Endothelial cell of umbilical vein (primary cell): Measurements from ENCODE around the gene CIAPIN1. TPM values are rescaled to one million over a fixed set of nuclear protein-coding genes. Genes with fewer than 3 reads are reported as not detected.

Experiments
- BruUV-seq: library from RNA; stranded (reverse); fragments of 400-500 nt; replicated peaks from 2 replicates; lab custom pipeline; 2021; lab: Mats Ljungman, UMichigan
- CTCF ChIA-PET: fragments of 300-600, 350-600 bp; sonication (Branson Sonifier 250); formaldehyde crosslinking; loops from one replicate; lab custom pipeline; 2021; ENCODE audit warnings: antibody characterized with exemption, inconsistent platforms; lab: Charles Lee
- POLR2A ChIA-PET: fragments of 300-600, 350-600 bp; sonication (Branson Sonifier 250); formaldehyde crosslinking; loops from one replicate; lab custom pipeline; 2021; ENCODE audit warnings: antibody characterized with exemption, inconsistent platforms; lab: Charles Lee
- DNase-seq: peaks from one replicate; pipeline ENCODE4 v3.0.0-alpha.2; 2011; ENCODE audit warnings: low read depth, low spot score
- FAIRE-seq: peaks from 2 replicates; lab custom pipeline; 2011; peaks lifted over from hg19 to GRCh38; lab: Jason Lieb, UNC
- H2AFZ ChIP-seq: 2 replicates; pipeline ENCODE4 v1.6.0; 2012; ENCODE audit warnings: low read depth, low read length, control low read depth, inconsistent platforms
- H3K27ac ChIP-seq: 2 replicates; pipeline ENCODE4 v1.5.1; 2011; ENCODE audit warnings: low read depth, mild to moderate bottlenecking, control low read depth, low read length, moderate library complexity; ENCODE audit not compliant: insufficient read depth
- H3K27me3 ChIP-seq, 2 experiments: 2 replicates each; pipeline versions ENCODE4 v1.6.0 to v1.6.1; 2011; ENCODE audit warnings: low read length in 2 of 2, mixed read lengths in 1 of 2; ENCODE audit not compliant: control insufficient read depth in 2 of 2, insufficient read depth in 2 of 2
- H3K36me3 ChIP-seq, 2 experiments: 2 replicates in 1 of 2; 3 replicates in 1 of 2; pipeline ENCODE4 v1.5.1; 2011; ENCODE audit warnings: low read length in 2 of 2, mild to moderate bottlenecking in 1 of 2, moderate library complexity in 1 of 2; ENCODE audit not compliant: control insufficient read depth in 2 of 2, insufficient read depth in 2 of 2; ENCODE audit errors: extremely low read depth in 1 of 2
- H3K4me1 ChIP-seq: 3 replicates; pipeline ENCODE4 v1.5.1; 2011; ENCODE audit warnings: mild to moderate bottlenecking, low read length; ENCODE audit not compliant: control insufficient read depth, insufficient read depth; ENCODE audit errors: extremely low read depth
- H3K4me2 ChIP-seq: 2 replicates; pipeline ENCODE4 v1.6.1; 2011; ENCODE audit warnings: low read length, control low read depth, mixed read lengths; ENCODE audit not compliant: insufficient read depth
- H3K4me3 ChIP-seq, 3 experiments: fragments of 200-600 bp in 1 of 3; sonication (generic), shearing (Covaris generic) in 1 of 3; replicated peaks in 1 of 3; 2 replicates each; pipeline ENCODE4 v1.5.1; 2011 to 2016; ENCODE audit warnings: control low read depth in 3 of 3, low read length in 3 of 3, mild to moderate bottlenecking in 2 of 3, inconsistent platforms in 1 of 3, low read depth in 1 of 3, moderate library complexity in 1 of 3; ENCODE audit not compliant: insufficient read depth in 1 of 3
- H3K79me2 ChIP-seq: 2 replicates; pipeline ENCODE4 v1.6.0; 2012; ENCODE audit warnings: low read length, inconsistent platforms; ENCODE audit not compliant: control insufficient read depth, insufficient read depth
- H3K9ac ChIP-seq: replicated peaks from 2 replicates; pipeline ENCODE3; 2011; ENCODE audit warnings: low read length, control low read depth; ENCODE audit not compliant: insufficient read depth; ENCODE audit errors: extremely low read depth
- H3K9me1 ChIP-seq: replicated peaks from 3 replicates; pipeline ENCODE4 v1.6.0; 2011; ENCODE audit warnings: mild to moderate bottlenecking, low read length; ENCODE audit not compliant: control insufficient read depth, insufficient read depth; ENCODE audit errors: extremely low read depth
- H3K9me3 ChIP-seq: replicated peaks from 2 replicates; pipeline ENCODE4 v1.5.1; 2012; ENCODE audit warnings: low read length, inconsistent platforms; ENCODE audit not compliant: control insufficient read depth, insufficient read depth
- H4K20me1 ChIP-seq: replicated peaks from 2 replicates; pipeline ENCODE3; 2011; ENCODE audit warnings: mild to moderate bottlenecking, low read length; ENCODE audit not compliant: control insufficient read depth, insufficient read depth; ENCODE audit errors: extremely low read depth
- EZH2 ChIP-seq: IDR thresholded peaks from 2 replicates; pipeline ENCODE4 v1.6.1; 2012; ENCODE audit warnings: borderline replicate concordance, low read depth, mild to moderate bottlenecking, moderate library complexity, low read length, inconsistent platforms; ENCODE audit not compliant: severe bottlenecking
- FOS ChIP-seq: IDR thresholded peaks from 2 replicates; pipeline ENCODE4 v1.6.1; 2011; ENCODE audit warnings: mild to moderate bottlenecking, low read length, moderate library complexity, borderline replicate concordance; ENCODE audit not compliant: insufficient read depth
- GATA2 ChIP-seq: IDR thresholded peaks from 2 replicates; pipeline ENCODE4 v1.7.0; 2011; ENCODE audit warnings: low read depth, mild to moderate bottlenecking, moderate library complexity, mixed read lengths, low read length; ENCODE audit not compliant: insufficient read length, insufficient read depth
- JUN ChIP-seq: IDR thresholded peaks from 2 replicates; pipeline ENCODE4 v1.6.1; 2011; ENCODE audit warnings: borderline replicate concordance, low read depth; ENCODE audit not compliant: insufficient read length, insufficient read depth
- MAX ChIP-seq: IDR thresholded peaks from 2 replicates; pipeline ENCODE4 v1.6.1; 2011; ENCODE audit not compliant: insufficient read depth, insufficient read length
- MYC ChIP-seq: IDR thresholded peaks from one replicate; pipeline ENCODE4 v1.6.1; 2011; ENCODE audit warnings: mild to moderate bottlenecking, low read depth, low read length
- POLR2A ChIP-seq: IDR thresholded peaks from 2 replicates; pipeline ENCODE4 v1.6.1; 2012; ENCODE audit warnings: low read depth, mild to moderate bottlenecking, control low read depth, low read length
- POLR2AphosphoS5 ChIP-seq: IDR thresholded peaks from 2 replicates; pipeline ENCODE4 v1.6.1; 2012; ENCODE audit warnings: low read depth, mild to moderate bottlenecking, control low read depth, low read length, moderate library complexity; ENCODE audit not compliant: insufficient read depth
- dilution Hi-C: fragments of 300-500 bp; cut with MboI; formaldehyde crosslinking; loops from one replicate; pipeline ENCODE4 v1.15.0; 2019; ENCODE audit warnings: low sequenced_read_pairs; ENCODE audit not compliant: extremely low pct_ligation_motif_present
- intact Hi-C: fragments of 100-400 bp; cut with micrococcal nuclease; formaldehyde crosslinking; loops from one replicate; pipeline ENCODE4 v1.10.0; 2022
- polyA plus RNA-seq, 4 experiments: library from polyadenylated mRNA; depleted of rRNA in 3 of 4; stranded (reverse) in 3 of 4; unstranded in 1 of 4; fragments of >200 nt; gene quantifications; 2 replicates each; pipeline versions ENCODE4 v1.2.1 to v1.2.3, GENCODE V29; 2011 to 2012; ENCODE audit warnings: missing spikeins in 1 of 4
- total RNA-seq: library from RNA; stranded (reverse); gene quantifications from 2 replicates; pipeline ENCODE4 v1.2.3, GENCODE V29; 2021
- TF ChIP-seq, protein P1 (sequence below), 2 donors: IDR thresholded peaks; 1 replicate in 1 of 2; 2 replicates in 1 of 2; pipeline ENCODE4 v1.5.1; 2011; ENCODE audit warnings: low read length in 2 of 2, mild to moderate bottlenecking in 2 of 2, moderate library complexity in 2 of 2, control low read depth in 1 of 2, inconsistent platforms in 1 of 2, low read depth in 1 of 2; ENCODE audit not compliant: insufficient read depth in 1 of 2; ENCODE audit errors: extremely low read depth in 1 of 2

The CIAPIN1 gene
- total and polyA plus RNA-seq, 2 donors (not counting 3 experiments of a cell fraction or from before 2014, with no cell fraction given): 74.6 to 77.9 TPM

DNA sequence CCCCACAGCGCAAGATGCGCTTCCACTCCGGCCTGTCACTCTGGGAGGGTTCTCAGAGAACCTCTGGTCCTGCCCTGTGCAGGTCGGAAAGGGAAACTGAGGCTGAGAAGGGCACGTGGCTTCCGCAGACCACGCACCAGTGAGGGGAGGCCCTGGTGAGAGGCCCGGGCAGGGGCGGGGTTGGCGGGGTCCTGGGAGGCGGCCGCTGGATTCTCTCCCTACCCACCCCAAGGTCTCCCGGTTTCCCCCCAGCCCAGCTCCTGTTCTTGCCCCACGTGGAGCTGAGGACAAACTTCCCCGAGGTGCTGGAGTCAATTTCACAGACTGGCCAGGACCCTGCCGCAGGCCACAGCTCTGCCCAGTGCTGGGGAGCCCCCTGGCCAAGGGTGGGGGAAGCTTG is 31.1 kb downstream of the CIAPIN1 start:
- Histone ChIP-seq H3K9me3 (no peaks in the 10 kb centered on the region), H3K36me3 (no peaks in the 10 kb centered on the region), H3K79me2 (no peaks in the 10 kb centered on the region), H3K4me3 (no peak overlapping the region), H3K9ac (no peak overlapping the region), H3K4me1 (peaks cover 7% of the 10 kb centered on the region), H2AFZ (peak overlapping the region; percentile 88), H3K27ac (no peak overlapping the region), H3K27me3 (no peaks in the 10 kb centered on the region), H4K20me1 (no peaks in the 10 kb centered on the region), H3K9me1 (no peaks in the 10 kb centered on the region), H3K4me2 (no peak overlapping the region)
- dilution Hi-C loops: loop anchor here (25.0 kb wide), 1 partner anchor 104 kb away; no protein-coding TSS in a partner anchor
- TF ChIP-seq MYC: no peak
- TF ChIP-seq GATA2: no peak
- TF ChIP-seq JUN: no peak
- no peak for TF ChIP-seq MAX
- TF ChIP-seq, protein P1, sequence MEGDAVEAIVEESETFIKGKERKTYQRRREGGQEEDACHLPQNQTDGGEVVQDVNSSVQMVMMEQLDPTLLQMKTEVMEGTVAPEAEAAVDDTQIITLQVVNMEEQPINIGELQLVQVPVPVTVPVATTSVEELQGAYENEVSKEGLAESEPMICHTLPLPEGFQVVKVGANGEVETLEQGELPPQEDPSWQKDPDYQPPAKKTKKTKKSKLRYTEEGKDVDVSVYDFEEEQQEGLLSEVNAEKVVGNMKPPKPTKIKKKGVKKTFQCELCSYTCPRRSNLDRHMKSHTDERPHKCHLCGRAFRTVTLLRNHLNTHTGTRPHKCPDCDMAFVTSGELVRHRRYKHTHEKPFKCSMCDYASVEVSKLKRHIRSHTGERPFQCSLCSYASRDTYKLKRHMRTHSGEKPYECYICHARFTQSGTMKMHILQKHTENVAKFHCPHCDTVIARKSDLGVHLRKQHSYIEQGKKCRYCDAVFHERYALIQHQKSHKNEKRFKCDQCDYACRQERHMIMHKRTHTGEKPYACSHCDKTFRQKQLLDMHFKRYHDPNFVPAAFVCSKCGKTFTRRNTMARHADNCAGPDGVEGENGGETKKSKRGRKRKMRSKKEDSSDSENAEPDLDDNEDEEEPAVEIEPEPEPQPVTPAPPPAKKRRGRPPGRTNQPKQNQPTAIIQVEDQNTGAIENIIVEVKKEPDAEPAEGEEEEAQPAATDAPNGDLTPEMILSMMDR (IDR thresholded peaks at IDR 0.05; ENCODE audit: extremely low read depth in 1 of 2, insufficient read depth in 1 of 2, low read depth in 1 of 2, low read length in 2 of 2): no peak
- no peak for TF ChIP-seq EZH2
- TF ChIP-seq POLR2AphosphoS5: no peak
- TF ChIP-seq FOS: no peak
- TF ChIP-seq POLR2A: no peak
- DNase-seq (no peak), FAIRE-seq (no peak)
- intact Hi-C loops: loop anchor here (5.0 kb wide), 2 partner anchors 229 to 334 kb away; partner anchors contain the start of genes PSME3IP1 and RSPRY1
- POLR2A ChIA-PET: no interaction called here
- no TSS peak for BruUV-seq
- CTCF ChIA-PET: interaction anchor here (1.0 to 16.2 kb wide), 12 partner anchors 10 to 111 kb away, joined by 3 to 507 read pairs (median 8); partner anchors contain the start of genes CCL17 and POLR2C
